Transverse colon (tissue), 4 donors: ENCODE data around the gene GADL1. TPM values are rescaled to one million over a fixed set of nuclear protein-coding genes. Genes with fewer than 3 reads are reported as not detected.

Experiments
- DNase-seq: peaks from one replicate; pipeline ENCODE4 v3.0.0-alpha.2; 2019
- H3K27ac ChIP-seq, 4 donors: fragments of 200-600 bp; sonication (generic); 2 replicates each; pipeline ENCODE4 v1.5.1; 2016 to 2018; ENCODE audit warnings: inconsistent platforms in 4 of 4
- H3K27me3 ChIP-seq: fragments of 200-600 bp; sonication (generic); 2 replicates; pipeline ENCODE4 v1.5.1; 2017; ENCODE audit warnings: inconsistent platforms
- H3K36me3 ChIP-seq, 4 donors: fragments of 200-600 bp; sonication (generic); 2 replicates each; pipeline ENCODE4 v1.5.1; 2017 to 2019; ENCODE audit warnings: inconsistent platforms in 4 of 4
- H3K4me1 ChIP-seq, 4 donors: fragments of 200-600 bp; sonication (generic); 2 replicates each; pipeline ENCODE4 v1.5.1; 2017 to 2020; ENCODE audit warnings: inconsistent platforms in 4 of 4
- H3K4me3 ChIP-seq, 4 donors: fragments of 200-600 bp; sonication (generic); 1 replicate in 1 of 4; 2 replicates in 3 of 4; pipeline versions ENCODE4 v1.5.1 to v1.6.1; 2017 to 2019; ENCODE audit warnings: inconsistent platforms in 4 of 4
- H3K9me3 ChIP-seq, 2 donors: fragments of 200-600 bp; sonication (generic); 2 replicates each; pipeline ENCODE4 v1.5.1; 2017 to 2019; ENCODE audit warnings: inconsistent platforms in 2 of 2
- CTCF ChIP-seq, 5 experiments: fragments of 200-600 bp in 3 of 5; fragments of 450-650 bp in 2 of 5; sonication (generic) in 3 of 5; IDR thresholded peaks; 1 replicate in 2 of 5; 2 replicates in 3 of 5; pipeline ENCODE4 v1.5.1; 2016 to 2017; ENCODE audit warnings: antibody characterized with exemption in 5 of 5, inconsistent platforms in 3 of 5, mild to moderate bottlenecking in 2 of 5, moderate library complexity in 1 of 5
- EP300 ChIP-seq: sonication (generic); formaldehyde crosslinking; IDR thresholded peaks from one replicate; pipeline ENCODE4 v1.6.1; 2017; ENCODE audit warnings: antibody characterized with exemption, low read depth
- POLR2A ChIP-seq: fragments of 450-650 bp; IDR thresholded peaks from one replicate; pipeline ENCODE4 v1.6.1; 2016; ENCODE audit warnings: antibody characterized with exemption, mild to moderate bottlenecking, moderate library complexity
- POLR2AphosphoS5 ChIP-seq, 3 donors: sonication (generic); formaldehyde crosslinking; IDR thresholded peaks; one replicate each; pipeline ENCODE4 v1.6.1; 2016; ENCODE audit warnings: antibody characterized with exemption in 3 of 3
- WGBS, 2 donors: methylation state at CpG; one replicate each; pipeline ENCODE4 v1.1.5; 2018; ENCODE audit warnings: low coverage in 1 of 2; 5-methylcytosine and 5-hydroxymethylcytosine counted together
- in situ Hi-C, 4 donors: fragments of 200-750 bp; cut with MboI; loops; one replicate each; pipeline versions ENCODE4 v1.15.0 to v1.15.1; 2017; ENCODE audit warnings: low sequenced_read_pairs in 3 of 4, low pct_ligation_motif_present in 1 of 4, low pct_unique_long_range_greater_than_20kb in 1 of 4
- intact Hi-C: fragments of 100-400 bp; cut with DNase I; formaldehyde crosslinking; loops from one replicate; pipeline ENCODE4 v1.15.1; 2023; ENCODE audit warnings: low total_unique reads
- total RNA-seq, 4 donors: library from RNA; depleted of rRNA; stranded (reverse); fragments of >200 nt; gene quantifications; one replicate each; pipeline ENCODE4 v1.1.0, GENCODE V29; 2016

The GADL1 gene
- total RNA-seq, 4 donors from 2014 or later = not detected

GRCh38 chr3:30924763-30925162, 30.3 kb upstream of the GADL1 start:
- DNase-seq = no peak
- Histone ChIP-seq H3K4me1 (no peaks in the 10 kb centered on the region), H3K27ac (no peak overlapping the region), H3K36me3 (no peaks in the 10 kb centered on the region), H3K27me3 (no peaks in the 10 kb centered on the region), H3K9me3 (no peaks in the 10 kb centered on the region), H3K4me3 (no peak overlapping the region)
- no peak for TF ChIP-seq POLR2A
- TF ChIP-seq POLR2AphosphoS5 (IDR thresholded peaks at IDR 0.05) = no peak
- no peak for TF ChIP-seq EP300
- TF ChIP-seq CTCF (IDR thresholded peaks at IDR 0.05) = no peak
- in situ Hi-C loops = no loop called here
- intact Hi-C loops = no loop called here
- WGBS, 2 donors = 86% methylated on average over 7 of the region's 7 CpGs

- no peak for DNase-seq
- Histone ChIP-seq H3K36me3 (no peaks in the 10 kb centered on the region), H3K27me3 (no peaks in the 10 kb centered on the region), H3K4me3 (no peak overlapping the region), H3K4me1 (no peaks in the 10 kb centered on the region), H3K9me3 (no peaks in the 10 kb centered on the region), H3K27ac (no peak overlapping the region)
- in situ Hi-C loops = no loop called here
- TF ChIP-seq CTCF (IDR thresholded peaks at IDR 0.05) = no peak
- no peak for TF ChIP-seq POLR2AphosphoS5 (IDR thresholded peaks at IDR 0.05)
- no peak for TF ChIP-seq EP300
- TF ChIP-seq POLR2A = no peak
- WGBS, 2 donors = 68 to 74% methylated on average over 6 of the region's 6 CpGs
- intact Hi-C loops = no loop called here
Measured at GRCh38 chr3:30919564-30919963, 25.1 kb upstream of the GADL1 start.

- no peak overlapping the region for H3K4me3 ChIP-seq
- no peak for DNase-seq
- H3K27ac ChIP-seq = no peak overlapping the region
- TF ChIP-seq POLR2A (no peak), CTCF (IDR thresholded peaks at IDR 0.05) (no peak), EP300 (no peak), POLR2AphosphoS5 (IDR thresholded peaks at IDR 0.05) (no peak)
- intact Hi-C loops (no loop called here), in situ Hi-C loops (no loop called here)
- H3K36me3 ChIP-seq = no peaks in the 10 kb centered on the region
- 86 to 94% methylated on average over 1 of the region's 1 CpG for WGBS, 2 donors
- H3K9me3 ChIP-seq = no peaks in the 10 kb centered on the region
- H3K4me1 ChIP-seq = no peaks in the 10 kb centered on the region
- no peaks in the 10 kb centered on the region for H3K27me3 ChIP-seq
Measured at GRCh38 chr3:30918761-30919160, 24.3 kb upstream of the GADL1 start.

GRCh38 chr3:30915782-30916181, 21.3 kb upstream of the GADL1 start:
- Histone ChIP-seq H3K27ac (no peak overlapping the region), H3K36me3 (no peaks in the 10 kb centered on the region), H3K27me3 (no peaks in the 10 kb centered on the region), H3K4me3 (no peak overlapping the region), H3K9me3 (no peaks in the 10 kb centered on the region), H3K4me1 (no peaks in the 10 kb centered on the region)
- no peak for TF ChIP-seq EP300
- TF ChIP-seq CTCF (IDR thresholded peaks at IDR 0.05) = no peak
- no peak for TF ChIP-seq POLR2A
- TF ChIP-seq POLR2AphosphoS5 (IDR thresholded peaks at IDR 0.05) = no peak
- DNase-seq = no peak
- in situ Hi-C loops (no loop called here), intact Hi-C loops (no loop called here)
